HG03521 (cell line): ENCODE measurements around the gene TNFSF18.

Experiments used
- ATAC-seq: cut with Tn5 transposase; IDR thresholded peaks from one replicate; pipeline ENCODE4 v1.9.1; 2021; ENCODE audit warnings: mild to moderate bottlenecking, moderate library complexity; ENCODE audit not compliant: unreplicated experiment

The TNFSF18 gene

GRCh38 chr1:173042806-173043205, 7.9 kb downstream of the TNFSF18 start:
- no peak for ATAC-seq

- ATAC-seq, result no peak
Measured at GRCh38 chr1:173039626-173040025, 11.1 kb downstream of the TNFSF18 start.

GRCh38 chr1:173038875-173039554, 11.7 kb downstream of the TNFSF18 start:
- no peak for ATAC-seq

- ATAC-seq, result no peak
Measured at GRCh38 chr1:173024543-173024942, 26.2 kb downstream of the TNFSF18 start.

GRCh38 chr1:173023343-173023742, 27.4 kb downstream of the TNFSF18 start:
- ATAC-seq, result no peak

GRCh38 chr1:173020138-173020750, 30.5 kb downstream of the TNFSF18 start:
- ATAC-seq, result peak; percentile 90

- no peak for ATAC-seq
Measured at GRCh38 chr1:173017792-173018191, 32.9 kb downstream of the TNFSF18 start.

GRCh38 chr1:173016419-173016818, 34.3 kb downstream of the TNFSF18 start:
- no peak for ATAC-seq

- no peak for ATAC-seq
Measured at GRCh38 chr1:173015629-173016028, 35.1 kb downstream of the TNFSF18 start.

- no peak for ATAC-seq
Measured at GRCh38 chr1:173014160-173014559, 36.6 kb downstream of the TNFSF18 start.

- ATAC-seq, result no peak
Measured at GRCh38 chr1:173012126-173012525, 38.6 kb downstream of the TNFSF18 start.

- ATAC-seq, result no peak
Measured at GRCh38 chr1:173009597-173009996, 41.1 kb downstream of the TNFSF18 start.

GRCh38 chr1:173005196-173005864, 45.4 kb downstream of the TNFSF18 start:
- no peak for ATAC-seq

GRCh38 chr1:173002891-173003838, 47.6 kb downstream of the TNFSF18 start:
- no peak for ATAC-seq

- no peak for ATAC-seq
Measured at GRCh38 chr1:172999349-172999748, 51.4 kb downstream of the TNFSF18 start.

GRCh38 chr1:172997941-172998361, 52.8 kb downstream of the TNFSF18 start:
- ATAC-seq, result no peak

GRCh38 chr1:172993640-172994039, 57.1 kb downstream of the TNFSF18 start:
- ATAC-seq, result no peak

- no peak for ATAC-seq
Measured at GRCh38 chr1:172991674-172992400, 58.9 kb downstream of the TNFSF18 start.

- no peak for ATAC-seq
Measured at GRCh38 chr1:172990598-172991215, 60.0 kb downstream of the TNFSF18 start.
